HG02943 (cell line): ENCODE results near the gene DPH2.

ENCODE experiments used
- ATAC-seq: cut with Tn5 transposase; IDR thresholded peaks from one replicate; pipeline ENCODE4 v1.9.1; 2021; ENCODE audit warnings: mild to moderate bottlenecking, low read depth, moderate library complexity; ENCODE audit not compliant: unreplicated experiment

Gene DPH2

GRCh38 chr1:43981636-43982035 lies 11.8 kb downstream of the DPH2 start:
- ATAC-seq, result no peak

DNA sequence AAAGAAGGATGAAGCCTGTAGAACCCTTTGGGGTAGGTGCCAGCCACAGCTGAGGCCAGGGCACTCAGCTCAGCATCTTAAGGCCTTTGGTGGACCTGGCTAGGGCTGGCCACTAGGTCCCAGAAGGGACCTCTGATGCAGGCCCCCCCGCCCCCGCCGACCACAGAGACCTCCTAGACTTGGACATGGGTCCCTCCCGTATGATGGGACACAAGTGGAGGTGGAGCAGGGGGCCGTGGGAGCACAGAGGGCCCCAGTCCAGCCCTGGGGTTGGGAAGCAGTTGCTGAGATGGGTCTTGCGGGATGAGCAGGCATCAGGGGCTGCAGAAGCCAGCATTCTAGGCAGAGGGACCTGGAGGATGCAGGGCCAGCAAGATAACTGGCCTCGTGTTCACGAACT lies 12.4 kb downstream of the DPH2 start:
- no peak for ATAC-seq

DNA sequence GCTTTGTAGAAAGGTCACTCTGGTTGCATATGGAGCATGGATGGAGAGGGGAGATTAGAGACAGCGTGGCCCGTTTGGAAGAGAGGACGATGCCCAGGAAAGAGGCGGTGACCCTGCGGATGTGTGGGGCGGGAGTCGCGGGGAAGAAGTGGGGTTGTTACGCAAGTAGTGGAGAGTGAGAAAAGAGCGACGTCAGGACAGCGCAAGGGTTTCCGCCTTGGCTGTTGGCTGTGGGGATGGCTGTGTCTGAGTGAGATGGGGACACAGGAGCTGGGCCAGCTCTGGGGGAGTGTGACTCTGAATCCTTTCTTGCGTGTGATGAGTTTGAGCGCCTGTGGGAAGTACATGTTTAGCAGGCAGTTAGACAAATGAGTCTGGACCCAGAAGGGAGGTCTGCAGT lies 13.0 kb downstream of the DPH2 start:
- ATAC-seq, result no peak

- ATAC-seq, result no peak
These were observed 13.6 kb downstream of the DPH2 start for GRCh38 chr1:43983253-43983899.

GRCh38 chr1:43984855-43985254 lies 15.0 kb downstream of the DPH2 start:
- no peak for ATAC-seq

DNA sequence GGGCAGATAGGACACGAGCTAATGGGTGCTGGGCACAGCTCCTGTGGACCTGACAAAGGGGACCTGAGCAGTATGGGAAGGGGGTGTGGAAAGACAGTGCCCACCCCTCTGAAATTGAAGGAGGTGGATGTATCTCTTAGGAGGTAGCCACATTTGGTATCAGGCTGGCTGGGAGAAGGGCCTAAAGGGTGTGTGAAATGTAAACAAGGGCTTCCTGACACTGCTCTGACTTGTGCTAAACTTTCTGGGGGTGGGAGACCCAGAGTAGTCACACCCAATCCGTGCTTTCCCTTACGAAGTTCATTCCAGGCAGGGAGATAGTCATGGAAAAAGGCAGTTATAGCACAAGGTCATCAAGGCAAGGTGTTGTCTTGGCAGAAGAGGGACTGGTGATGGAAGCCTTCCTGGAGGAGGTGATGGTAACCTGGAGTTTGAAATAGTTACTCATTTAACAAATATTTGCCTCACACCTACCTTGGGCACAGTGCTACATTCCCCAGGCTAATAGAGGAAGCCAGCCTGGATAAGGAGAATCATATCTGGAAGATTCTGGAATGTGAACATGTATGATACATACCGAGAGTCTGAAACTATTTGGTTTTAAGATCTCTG lies 16.3 kb downstream of the DPH2 start:
- ATAC-seq, result no peak

GRCh38 chr1:43986712-43987111 lies 16.9 kb downstream of the DPH2 start:
- no peak for ATAC-seq

DNA sequence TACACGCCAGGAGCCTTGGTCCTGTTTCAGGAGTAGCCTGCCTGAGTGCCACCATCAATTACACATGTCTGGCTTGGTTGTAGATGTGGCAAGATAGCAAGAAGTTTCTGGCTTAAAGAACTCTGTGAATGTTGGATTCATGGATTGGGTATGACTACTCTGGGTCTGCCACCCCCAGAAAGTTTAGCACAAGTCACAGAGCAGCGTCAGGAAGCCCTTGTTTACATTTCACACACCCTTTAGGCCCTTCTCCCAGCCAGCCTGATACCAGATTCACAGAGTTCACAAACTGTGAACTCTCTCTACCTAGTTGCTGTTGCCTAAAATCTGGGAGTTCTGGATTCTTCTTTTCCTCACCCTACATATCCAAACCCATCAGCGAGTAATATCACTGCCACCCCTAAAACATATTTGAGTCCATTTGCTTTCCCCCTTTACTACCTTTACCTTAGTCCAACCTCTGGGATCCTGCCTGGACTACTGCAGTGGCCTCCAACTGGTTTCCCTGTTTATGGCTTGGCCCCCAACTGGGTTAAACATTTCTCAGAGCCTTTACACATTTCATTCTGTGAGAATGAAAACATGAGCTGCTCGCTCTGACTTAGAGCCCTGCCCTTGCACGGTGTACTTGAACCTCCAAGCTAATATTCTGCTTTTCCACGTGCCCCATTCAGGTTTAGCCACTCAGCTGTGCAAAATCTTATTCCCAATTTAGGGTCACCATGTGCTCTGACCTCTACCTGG lies 17.5 kb downstream of the DPH2 start:
- no peak for ATAC-seq

DNA sequence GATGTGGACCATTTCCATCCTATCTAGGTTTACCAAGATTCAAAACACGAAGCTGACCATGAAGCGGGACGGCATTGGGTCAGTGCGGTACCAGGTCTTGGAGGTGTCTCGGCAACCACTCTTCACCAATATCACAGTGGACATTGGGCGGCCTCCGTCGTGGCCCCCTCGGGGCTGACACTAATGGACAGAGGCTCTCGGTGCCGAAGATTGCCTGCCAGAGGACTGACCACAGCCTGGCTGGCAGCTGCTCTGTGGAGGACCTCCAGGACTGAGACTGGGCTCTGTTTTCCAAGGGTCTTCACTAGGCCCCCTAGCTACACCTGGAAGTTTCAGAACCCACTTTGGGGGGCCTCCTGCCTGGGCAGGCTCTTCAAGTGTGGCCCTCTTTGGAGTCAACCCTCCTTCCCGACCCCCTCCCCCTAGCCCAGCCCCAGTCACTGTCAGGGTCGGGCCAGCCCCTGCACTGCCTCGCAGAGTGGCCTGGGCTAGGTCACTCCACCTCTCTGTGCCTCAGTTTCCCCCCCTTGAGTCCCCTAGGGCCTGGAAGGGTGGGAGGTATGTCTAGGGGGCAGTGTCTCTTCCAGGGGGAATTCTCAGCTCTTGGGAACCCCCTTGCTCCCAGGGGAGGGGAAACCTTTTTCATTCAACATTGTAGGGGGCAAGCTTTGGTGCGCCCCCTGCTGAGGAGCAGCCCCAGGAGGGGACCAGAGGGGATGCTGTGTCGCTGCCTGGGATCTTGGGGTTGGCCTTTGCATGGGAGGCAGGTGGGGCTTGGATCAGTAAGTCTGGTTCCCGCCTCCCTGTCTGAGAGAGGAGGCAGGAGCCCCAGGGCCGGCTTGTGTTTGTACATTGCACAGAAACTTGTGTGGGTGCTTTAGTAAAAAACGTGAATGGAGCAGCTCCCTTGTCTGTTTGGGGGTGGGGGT lies 20.7 kb downstream of the DPH2 start:
- no peak for ATAC-seq

GRCh38 chr1:43991200-43991475 lies 21.3 kb downstream of the DPH2 start:
- ATAC-seq, result no peak

DNA sequence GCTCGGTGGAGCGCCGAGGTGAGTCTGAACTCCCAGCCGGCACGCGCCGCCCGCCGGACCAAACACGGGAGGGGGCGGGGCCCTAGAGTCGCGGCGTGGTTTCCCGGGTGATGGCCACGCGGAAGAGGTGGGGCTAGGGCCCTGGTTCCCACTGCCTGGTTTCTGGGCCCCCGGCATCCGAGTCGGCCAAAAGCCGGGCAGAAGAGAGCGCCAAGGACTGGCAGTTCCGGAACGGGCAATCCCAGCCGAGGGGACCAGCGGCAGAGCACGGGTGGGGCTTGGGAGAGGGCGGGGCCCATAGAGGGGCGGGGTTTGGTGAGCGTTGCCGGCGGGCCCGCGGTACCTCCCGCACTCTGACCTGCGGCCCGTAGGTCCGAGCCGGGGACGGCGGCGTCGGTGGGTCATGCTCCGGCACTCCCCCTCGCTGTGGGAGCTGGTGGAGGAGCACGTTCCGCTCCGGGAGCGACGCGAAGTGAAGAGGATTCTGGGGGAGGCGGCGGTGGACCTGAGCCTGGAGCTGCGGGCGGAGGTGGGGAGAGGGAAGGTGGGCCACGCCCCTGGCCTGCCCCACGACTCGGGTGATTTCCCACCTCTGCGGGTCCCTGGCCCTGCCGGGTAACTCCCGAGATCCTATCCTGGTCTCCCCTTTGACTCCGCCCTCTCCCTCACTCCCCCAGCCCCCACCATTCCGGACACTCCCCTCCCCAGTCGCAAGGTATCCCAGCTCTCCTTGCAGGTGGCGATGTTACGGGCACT lies 21.8 kb downstream of the DPH2 start, which contains the start of gene CCDC24:
TSS of gene CCDC24 (plus strand) at position 124 of the 756 bp plus-strand sequence. CDS start at position 404, 280 bp downstream.
- peak; percentile 61 for ATAC-seq

DNA sequence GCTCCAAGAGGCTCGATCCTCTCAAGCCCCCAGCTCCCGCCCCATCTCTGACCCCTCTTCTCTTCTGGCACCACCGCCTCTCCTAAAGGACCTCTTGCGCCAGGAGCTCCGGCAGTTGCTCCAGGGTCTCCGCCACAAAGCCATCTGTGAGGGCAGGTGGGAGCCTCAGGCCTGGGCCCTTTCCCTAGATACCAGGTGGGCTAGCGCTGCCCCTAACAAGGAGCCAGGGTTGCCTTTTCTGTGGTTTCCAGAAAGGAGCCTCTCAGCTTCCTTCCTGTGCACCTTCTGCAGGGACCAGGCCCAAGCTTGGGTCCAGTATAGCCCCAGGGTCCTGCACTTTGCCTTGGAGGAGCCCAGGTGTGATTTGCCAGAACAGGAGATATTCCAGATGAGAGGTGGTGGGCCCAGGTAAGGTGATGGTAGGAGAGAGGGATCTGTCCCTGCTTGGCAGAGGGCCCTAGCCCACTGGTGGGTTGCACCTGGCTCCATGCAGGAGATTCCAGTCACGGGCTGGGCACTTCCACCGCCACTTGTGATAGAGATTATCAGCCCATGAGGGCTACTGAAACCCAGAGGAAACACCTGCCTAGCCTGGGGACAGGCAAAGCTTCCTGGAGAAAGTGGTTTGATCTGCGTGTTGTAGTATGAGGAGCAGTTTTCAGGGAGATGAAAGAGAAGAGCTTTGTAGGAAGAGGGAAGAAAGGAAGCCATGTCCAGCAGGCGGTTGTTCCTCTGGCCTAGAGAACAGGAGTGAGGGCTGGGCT lies 22.6 kb downstream of the DPH2 start:
- no peak for ATAC-seq

DNA sequence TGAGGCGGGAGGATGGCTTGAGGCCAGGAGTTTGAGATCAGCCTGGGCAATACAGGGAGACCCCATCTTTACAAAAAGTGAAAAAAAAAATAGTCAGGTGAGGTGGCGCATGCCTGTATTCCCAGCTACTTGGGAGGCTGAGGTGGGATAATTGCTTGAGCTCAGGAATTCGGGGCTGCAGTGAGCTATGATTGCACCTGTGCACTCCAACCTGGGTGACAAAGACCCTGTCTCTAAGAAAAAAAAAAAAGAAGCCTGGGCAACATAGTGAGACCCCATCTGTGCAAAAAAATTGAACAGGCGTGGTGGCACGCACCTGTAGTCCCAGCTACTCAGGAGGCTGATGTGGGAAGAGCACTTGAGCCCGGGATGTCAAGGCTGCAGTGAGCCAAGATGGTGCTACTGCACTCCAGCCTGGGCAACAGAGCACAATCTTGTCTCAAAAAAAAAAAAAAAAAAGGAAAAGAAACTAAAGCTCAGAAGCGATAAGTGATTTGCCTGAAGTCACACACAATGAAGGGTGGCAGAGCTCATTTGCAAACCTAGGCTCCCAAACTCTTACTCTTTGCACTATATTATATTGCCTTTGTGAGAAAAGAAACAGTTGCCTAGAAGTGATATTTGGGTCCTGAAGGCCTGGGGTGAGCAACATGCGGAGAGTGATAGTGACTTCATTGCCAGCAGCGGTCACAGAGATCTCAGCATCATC lies 23.6 kb downstream of the DPH2 start:
- no peak for ATAC-seq

DNA sequence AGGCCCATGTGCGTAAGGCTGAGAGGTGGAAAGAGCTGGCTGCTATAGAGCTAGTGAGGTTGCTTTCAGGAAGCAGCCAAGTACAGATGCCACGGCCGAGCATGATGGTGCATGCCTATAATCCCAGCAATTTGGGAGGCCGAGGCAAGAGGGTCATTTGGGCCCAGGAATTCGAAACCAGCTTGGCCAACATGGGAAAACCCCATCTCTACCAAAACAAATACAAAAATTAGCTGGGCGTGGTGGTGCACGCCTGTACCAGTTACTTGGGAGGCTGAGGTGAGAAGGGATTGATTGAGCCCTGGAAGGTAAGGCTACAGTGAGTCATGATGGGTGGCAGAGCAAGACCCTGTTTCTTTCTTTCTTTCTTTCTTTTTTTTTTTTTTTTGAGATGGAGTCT lies 24.3 kb downstream of the DPH2 start:
- ATAC-seq, result no peak

- ATAC-seq, result no peak
These were observed 25.3 kb downstream of the DPH2 start for GRCh38 chr1:43994794-43995790.

DNA sequence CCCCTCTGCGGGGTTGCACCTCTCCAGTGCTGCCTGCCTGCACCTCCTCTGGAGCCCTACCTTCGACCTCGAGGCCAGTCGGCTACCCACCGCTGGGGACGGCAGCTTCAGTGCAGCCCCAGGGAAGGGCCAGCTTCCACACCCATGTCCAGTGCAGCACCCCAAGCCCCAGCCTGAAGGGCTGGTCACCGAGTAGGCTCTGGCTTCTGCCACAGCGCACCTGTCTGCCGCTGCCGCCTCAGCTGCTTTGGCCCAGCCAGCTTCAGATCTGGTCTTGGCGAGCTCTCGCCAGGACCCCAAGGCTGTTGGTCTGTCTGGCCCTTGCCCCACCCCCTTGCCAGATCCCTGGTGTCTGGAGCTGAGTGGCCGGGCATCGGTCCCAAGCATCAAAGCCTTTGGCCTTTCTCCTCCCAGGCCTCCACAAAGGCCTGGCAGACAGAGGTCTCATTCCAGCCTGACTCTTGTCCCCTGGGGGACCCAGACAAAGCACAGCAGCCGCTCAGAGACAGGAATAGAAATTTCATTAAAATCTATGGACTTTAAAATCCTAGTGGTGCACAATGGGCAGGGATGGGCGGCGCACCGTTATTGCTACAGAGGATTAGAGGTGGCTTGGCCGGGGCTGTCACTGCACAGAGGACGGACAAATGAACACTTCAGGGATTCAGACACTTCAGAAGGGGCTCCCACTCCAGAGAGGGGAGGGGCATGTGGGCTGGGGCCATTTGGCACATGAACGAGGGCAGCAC lies 26.3 kb downstream of the DPH2 start:
- no peak for ATAC-seq

GRCh38 chr1:43996733-43997115 lies 26.9 kb downstream of the DPH2 start:
- ATAC-seq, result no peak
